Thyroid gland (tissue), 4 donors: ENCODE measurements around the gene NUP98.

Experiments
- CTCF ChIP-seq, 6 experiments: fragments of 200-600 bp in 3 of 6; fragments of 450-650 bp in 3 of 6; sonication (generic) in 3 of 6; IDR thresholded peaks; one replicate each; pipeline ENCODE4 v1.5.1; 2016 to 2019; ENCODE audit warnings: antibody characterized with exemption in 6 of 6, mild to moderate bottlenecking in 2 of 6, inconsistent platforms in 1 of 6, moderate library complexity in 1 of 6
- POLR2A ChIP-seq, 2 donors: fragments of 450-650 bp; IDR thresholded peaks; one replicate each; pipeline ENCODE4 v1.6.1; 2017; ENCODE audit warnings: antibody characterized with exemption in 2 of 2, mild to moderate bottlenecking in 2 of 2, moderate library complexity in 1 of 2

- TF ChIP-seq CTCF (IDR thresholded peaks at IDR 0.05) (no peak), POLR2A (IDR thresholded peaks at IDR 0.05) (no peak)
Observed at GRCh38 chr11:3658252-3658651, 139.1 kb downstream of the NUP98 start.
